SIG-M5 treated with dmso at 0.1 percent for 504 hours (cell line): ENCODE data around the gene CELA2A.
"Not testable (repeated sequence)": the region's sequence is repeated elsewhere in the genome, so short reads cannot be mapped to it uniquely, and the experiment has no call there.

Source experiments
- DNase-seq: peaks from one replicate; lab custom pipeline; 2025; ENCODE audit not compliant: unreplicated experiment; lab: John Stamatoyannopoulos, UW

Gene CELA2A

GRCh38 chr1:15492596-15492995 is 36.1 kb downstream of the CELA2A start:
- DNase-seq = no peak

- no peak for DNase-seq
Measured at GRCh38 chr1:15493869-15494390, 37.4 kb downstream of the CELA2A start.

GRCh38 chr1:15500184-15501178 is 43.9 kb downstream of the CELA2A start:
- no peak for DNase-seq

GRCh38 chr1:15501208-15502032 is 44.9 kb downstream of the CELA2A start:
- peak; percentile 48 for DNase-seq

- DNase-seq = no peak
Measured at GRCh38 chr1:15504436-15504835, 47.9 kb downstream of the CELA2A start.

- no peak for DNase-seq
Measured at GRCh38 chr1:15506831-15507230, 50.3 kb downstream of the CELA2A start.

GRCh38 chr1:15507278-15507677 is 50.7 kb downstream of the CELA2A start:
- DNase-seq = no peak

GRCh38 chr1:15508700-15509487 is 52.4 kb downstream of the CELA2A start:
- no peak for DNase-seq

- DNase-seq = no peak
Measured at GRCh38 chr1:15509586-15509985, 53.1 kb downstream of the CELA2A start.

- no peak for DNase-seq
Measured at GRCh38 chr1:15510611-15511405, 54.3 kb downstream of the CELA2A start.

- DNase-seq = no peak
Measured at GRCh38 chr1:15513192-15513591, 56.7 kb downstream of the CELA2A start.

- DNase-seq = no peak
Measured at GRCh38 chr1:15513919-15514318, 57.4 kb downstream of the CELA2A start.

GRCh38 chr1:15514557-15514956 is 58.0 kb downstream of the CELA2A start:
- not testable (repeated sequence) for DNase-seq

- DNase-seq = no peak
Measured at GRCh38 chr1:15515022-15515663, 58.6 kb downstream of the CELA2A start.

GRCh38 chr1:15519625-15520024 is 63.1 kb downstream of the CELA2A start:
- DNase-seq = no peak

- not testable (repeated sequence) for DNase-seq
Measured at GRCh38 chr1:15521206-15521906, 64.8 kb downstream of the CELA2A start.
